H9 (cell line): ENCODE data around the gene RETNLB. TPM values are rescaled to one million over a fixed set of nuclear protein-coding genes. Genes with fewer than 3 reads are reported as not detected.

Experiments used
- DNase-seq: peaks from one replicate; pipeline ENCODE4 v3.0.0-alpha.2; 2017
- H2AFZ ChIP-seq: one replicate; pipeline ENCODE4 v1.6.1; 2013; ENCODE audit warnings: mild to moderate bottlenecking, low read length, control low read depth, moderate library complexity
- H2AK5ac ChIP-seq: 2 replicates; pipeline ENCODE4 v1.6.1; 2013; ENCODE audit warnings: low read length, control low read depth, mixed read lengths; ENCODE audit not compliant: insufficient read length
- H2BK120ac ChIP-seq: one replicate; pipeline ENCODE4 v1.6.1; 2013; ENCODE audit warnings: low read depth, mild to moderate bottlenecking, low read length, control low read depth, inconsistent platforms; ENCODE audit not compliant: poor library complexity, severe bottlenecking
- H2BK12ac ChIP-seq: 2 replicates; pipeline ENCODE4 v1.6.1; 2013; ENCODE audit warnings: low read length, control low read depth, mixed read lengths, low read depth; ENCODE audit not compliant: insufficient read length
- H2BK15ac ChIP-seq: 2 replicates; pipeline ENCODE4 v1.6.1; 2013; ENCODE audit warnings: low read depth, low read length, control low read depth
- H2BK20ac ChIP-seq: one replicate; pipeline ENCODE4 v1.6.1; 2013; ENCODE audit warnings: low read depth, mild to moderate bottlenecking, low read length, control low read depth, inconsistent platforms; ENCODE audit not compliant: poor library complexity, severe bottlenecking
- H2BK5ac ChIP-seq: 2 replicates; pipeline ENCODE4 v1.6.1; 2013; ENCODE audit warnings: low read length, control low read depth, mixed read lengths; ENCODE audit not compliant: insufficient read length
- H3K14ac ChIP-seq: 2 replicates; pipeline ENCODE4 v1.6.1; 2013; ENCODE audit warnings: low read length, control low read depth; ENCODE audit not compliant: insufficient read depth
- H3K18ac ChIP-seq: 2 replicates; pipeline ENCODE4 v1.6.1; 2013; ENCODE audit warnings: low read depth, mild to moderate bottlenecking, mixed read lengths, low read length, control low read depth; ENCODE audit not compliant: insufficient read length
- H3K23ac ChIP-seq: 2 replicates; pipeline ENCODE4 v1.6.1; 2013; ENCODE audit warnings: low read length, control low read depth, mixed read lengths, low read depth; ENCODE audit not compliant: insufficient read length
- H3K23me2 ChIP-seq: 2 replicates; pipeline ENCODE4 v1.6.1; 2013; ENCODE audit warnings: low read depth, mild to moderate bottlenecking, mixed read lengths, low read length, control low read depth; ENCODE audit not compliant: insufficient read length, poor library complexity, severe bottlenecking
- H3K27ac ChIP-seq: 2 replicates; pipeline ENCODE4 v1.5.1; 2013; ENCODE audit warnings: low read length, control low read depth, mixed read lengths, low read depth; ENCODE audit not compliant: insufficient read length
- H3K27me3 ChIP-seq: 2 replicates; pipeline ENCODE4 v1.6.1; 2013; ENCODE audit warnings: low read length, control low read depth, inconsistent platforms; ENCODE audit not compliant: insufficient read depth
- H3K4ac ChIP-seq: 2 replicates; pipeline ENCODE4 v1.6.1; 2013; ENCODE audit warnings: low read depth, mild to moderate bottlenecking, control low read depth, inconsistent platforms, low read length, moderate library complexity
- H3K4me1 ChIP-seq: 2 replicates; pipeline ENCODE4 v1.6.1; 2013; ENCODE audit warnings: low read length, control low read depth, inconsistent platforms; ENCODE audit not compliant: insufficient read depth
- H3K4me2 ChIP-seq: 2 replicates; pipeline ENCODE4 v1.6.1; 2013; ENCODE audit warnings: low read length, control low read depth, mixed read lengths; ENCODE audit not compliant: insufficient read length, insufficient read depth
- H3K56ac ChIP-seq: 2 replicates; pipeline ENCODE4 v1.6.1; 2013; ENCODE audit warnings: low read depth, mild to moderate bottlenecking, mixed read lengths, low read length, control low read depth; ENCODE audit not compliant: insufficient read length
- H3K79me1 ChIP-seq: 2 replicates; pipeline ENCODE4 v1.6.1; 2013; ENCODE audit warnings: low read depth, mild to moderate bottlenecking, moderate library complexity, low read length, control low read depth, inconsistent platforms; ENCODE audit not compliant: insufficient read depth, poor library complexity, severe bottlenecking
- H3K79me2 ChIP-seq: 2 replicates; pipeline ENCODE4 v1.6.1; 2013; ENCODE audit warnings: low read length, control low read depth, inconsistent platforms; ENCODE audit not compliant: insufficient read depth
- H3K9ac ChIP-seq: 2 replicates; pipeline ENCODE4 v1.6.1; 2013; ENCODE audit warnings: low read length, control low read depth, mixed read lengths; ENCODE audit not compliant: insufficient read length; ENCODE audit errors: extremely low read depth
- H3K9me3 ChIP-seq: one replicate; pipeline ENCODE4 v1.6.1; 2013; ENCODE audit warnings: low read depth, low read length, inconsistent platforms; ENCODE audit not compliant: control insufficient read depth
- H3T11ph ChIP-seq: one replicate; pipeline ENCODE4 v1.6.1; 2013; ENCODE audit warnings: mild to moderate bottlenecking, low read length, control low read depth, inconsistent platforms
- H4K20me1 ChIP-seq: one replicate; pipeline ENCODE4 v1.6.1; 2013; ENCODE audit not compliant: control insufficient read depth, insufficient read length, insufficient read depth
- H4K5ac ChIP-seq: 2 replicates; pipeline ENCODE4 v1.6.1; 2013; ENCODE audit warnings: low read depth, mild to moderate bottlenecking, mixed read lengths, low read length, control low read depth; ENCODE audit not compliant: insufficient read length
- H4K8ac ChIP-seq: replicated peaks from 2 replicates; pipeline ENCODE4 v1.6.1; 2013; ENCODE audit warnings: low read length, control low read depth, mixed read lengths, low read depth; ENCODE audit not compliant: insufficient read length
- H4K91ac ChIP-seq: 2 replicates; pipeline ENCODE4 v1.6.1; 2013; ENCODE audit warnings: low read depth, mild to moderate bottlenecking, moderate library complexity, mixed read lengths, low read length, control low read depth; ENCODE audit not compliant: insufficient read length
- H3K27ac Mint-ChIP-seq, 3 experiments: 2 replicates in 2 of 3; 3 replicates in 1 of 3; pipeline ENCODE4 v1.8.0; 2020 to 2021; ENCODE audit warnings: mixed read lengths in 3 of 3, mild to moderate bottlenecking in 1 of 3, moderate library complexity in 1 of 3
- H3K27me3 Mint-ChIP-seq: 2 replicates; pipeline ENCODE4 v1.8.0; 2021; ENCODE audit warnings: low read depth, mild to moderate bottlenecking, moderate library complexity, mixed read lengths
- H3K36me3 Mint-ChIP-seq, 3 experiments: 2 replicates in 2 of 3; 3 replicates in 1 of 3; pipeline ENCODE4 v1.8.0; 2020 to 2021; ENCODE audit warnings: low read depth in 3 of 3, mixed read lengths in 3 of 3; ENCODE audit not compliant: insufficient read depth in 1 of 3
- H3K4me1 Mint-ChIP-seq, 2 experiments: 2 replicates each; pipeline ENCODE4 v1.8.0; 2020; ENCODE audit warnings: mixed read lengths in 2 of 2
- H3K4me3 Mint-ChIP-seq, 2 experiments: 2 replicates in 1 of 2; 3 replicates in 1 of 2; pipeline ENCODE4 v1.8.0; 2020 to 2021; ENCODE audit warnings: mild to moderate bottlenecking in 2 of 2, mixed read lengths in 2 of 2, moderate library complexity in 1 of 2
- H3K9me3 Mint-ChIP-seq, 2 experiments: 2 replicates in 1 of 2; 3 replicates in 1 of 2; pipeline ENCODE4 v1.8.0; 2020; ENCODE audit warnings: mild to moderate bottlenecking in 2 of 2, mixed read lengths in 2 of 2, moderate library complexity in 1 of 2
- WGBS: extraction: QIAGEN DNeasy Blood & Tissue Kit; methylation state at CpG from one replicate; pipeline ENCODE4 v1.1.7; 2013; ENCODE audit warnings: missing lambda C conversion rate, low lambda C conversion rate, mixed read lengths; ENCODE audit not compliant: insufficient read length; ENCODE audit errors: extremely low coverage; 5-methylcytosine and 5-hydroxymethylcytosine counted together
- total RNA-seq: library from RNA; stranded (reverse); gene quantifications from 2 replicates; pipeline ENCODE4 v1.2.1, GENCODE V29; 2021
- TF ChIP-seq, protein P1 (sequence below): fragments of 200-600 bp; sonication (generic); conservative IDR thresholded peaks from 3 replicates; pipeline ENCODE4 v1.8.0; 2021; ENCODE audit warnings: antibody characterized with exemption, mild to moderate bottlenecking

The RETNLB gene
- total RNA-seq, 1 experiment from 2014 or later = not detected

DNA sequence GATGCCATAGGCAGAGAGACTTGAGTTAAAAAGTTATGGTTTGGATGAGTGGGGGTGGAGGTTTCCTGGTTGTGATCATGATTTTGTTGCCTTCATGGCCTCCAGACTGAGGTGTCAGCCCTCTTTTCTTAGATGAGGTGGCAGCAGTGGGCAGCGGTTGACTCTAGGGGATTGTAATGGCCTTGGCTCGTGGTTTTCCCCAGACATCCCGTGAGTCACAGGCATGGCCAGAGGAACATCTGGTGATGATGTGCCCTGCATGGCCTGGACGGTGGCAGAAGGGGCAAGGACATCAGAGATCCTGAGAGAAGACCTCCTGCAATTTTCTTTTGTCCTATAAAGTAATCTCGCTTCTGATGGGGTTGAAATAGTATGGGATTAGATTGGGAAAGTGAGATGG lies 12.4 kb downstream of the RETNLB start:
- no peaks in the 10 kb centered on the region; the same call in none of the 2 replicates for H3K27me3 Mint-ChIP-seq
- Histone ChIP-seq H4K91ac (no peak overlapping the region), H3K79me2 (no peaks in the 10 kb centered on the region), H3K4me2 (no peak overlapping the region), H3K23me2 (no peaks in the 10 kb centered on the region), H2AK5ac (no peak overlapping the region), H3K14ac (no peak overlapping the region), H3K4ac (no peak overlapping the region), H2BK120ac (no peak overlapping the region), H3K79me1 (no peaks in the 10 kb centered on the region), H3K27me3 (no peaks in the 10 kb centered on the region), H4K8ac (no peak overlapping the region), H2BK20ac (no peak overlapping the region), H2BK5ac (no peak overlapping the region), H3K9me3 (no peaks in the 10 kb centered on the region), H3K9ac (no peak overlapping the region), H3K4me1 (no peaks in the 10 kb centered on the region), H2BK12ac (no peak overlapping the region), H3T11ph (no peak overlapping the region), H2AFZ (no peak overlapping the region), H3K27ac (no peak overlapping the region), H3K56ac (no peak overlapping the region), H4K20me1 (no peaks in the 10 kb centered on the region), H2BK15ac (no peak overlapping the region), H4K5ac (no peak overlapping the region), H3K18ac (no peak overlapping the region), H3K23ac (no peak overlapping the region)
- no peak overlapping the region for H3K4me3 Mint-ChIP-seq
- no CpG with 5 or more reads among the region's 5 CpGs for WGBS
- peaks cover 0 to 5% of the 10 kb centered on the region in 2 experiments; a peak in 2 of 5 replicates for H3K9me3 Mint-ChIP-seq
- H3K4me1 Mint-ChIP-seq = peaks cover 0 to 3% of the 10 kb centered on the region in 2 experiments; a peak in 1 of 4 replicates
- H3K36me3 Mint-ChIP-seq = peaks cover 0 to 9% (median 3%) of the 10 kb centered on the region in 3 experiments; a peak in 3 of 7 replicates
- TF ChIP-seq, protein P1, sequence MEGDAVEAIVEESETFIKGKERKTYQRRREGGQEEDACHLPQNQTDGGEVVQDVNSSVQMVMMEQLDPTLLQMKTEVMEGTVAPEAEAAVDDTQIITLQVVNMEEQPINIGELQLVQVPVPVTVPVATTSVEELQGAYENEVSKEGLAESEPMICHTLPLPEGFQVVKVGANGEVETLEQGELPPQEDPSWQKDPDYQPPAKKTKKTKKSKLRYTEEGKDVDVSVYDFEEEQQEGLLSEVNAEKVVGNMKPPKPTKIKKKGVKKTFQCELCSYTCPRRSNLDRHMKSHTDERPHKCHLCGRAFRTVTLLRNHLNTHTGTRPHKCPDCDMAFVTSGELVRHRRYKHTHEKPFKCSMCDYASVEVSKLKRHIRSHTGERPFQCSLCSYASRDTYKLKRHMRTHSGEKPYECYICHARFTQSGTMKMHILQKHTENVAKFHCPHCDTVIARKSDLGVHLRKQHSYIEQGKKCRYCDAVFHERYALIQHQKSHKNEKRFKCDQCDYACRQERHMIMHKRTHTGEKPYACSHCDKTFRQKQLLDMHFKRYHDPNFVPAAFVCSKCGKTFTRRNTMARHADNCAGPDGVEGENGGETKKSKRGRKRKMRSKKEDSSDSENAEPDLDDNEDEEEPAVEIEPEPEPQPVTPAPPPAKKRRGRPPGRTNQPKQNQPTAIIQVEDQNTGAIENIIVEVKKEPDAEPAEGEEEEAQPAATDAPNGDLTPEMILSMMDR = no peak
- no peak overlapping the region for H3K27ac Mint-ChIP-seq
- DNase-seq = no peak
